GM18907 (cell line): ENCODE data around the gene SLC25A51.

ENCODE experiments used
- ATAC-seq: cut with Tn5 transposase; IDR thresholded peaks from one replicate; pipeline ENCODE4 v1.9.1; 2021; ENCODE audit warnings: mild to moderate bottlenecking, moderate library complexity; ENCODE audit not compliant: unreplicated experiment

The SLC25A51 gene

GRCh38 chr9:37938121-37938891 lies 34.4 kb upstream of the SLC25A51 start:
- ATAC-seq: no peak

GRCh38 chr9:37937366-37937765 lies 33.4 kb upstream of the SLC25A51 start:
- no peak for ATAC-seq

GRCh38 chr9:37936965-37937364 lies 33.0 kb upstream of the SLC25A51 start:
- ATAC-seq: no peak

DNA sequence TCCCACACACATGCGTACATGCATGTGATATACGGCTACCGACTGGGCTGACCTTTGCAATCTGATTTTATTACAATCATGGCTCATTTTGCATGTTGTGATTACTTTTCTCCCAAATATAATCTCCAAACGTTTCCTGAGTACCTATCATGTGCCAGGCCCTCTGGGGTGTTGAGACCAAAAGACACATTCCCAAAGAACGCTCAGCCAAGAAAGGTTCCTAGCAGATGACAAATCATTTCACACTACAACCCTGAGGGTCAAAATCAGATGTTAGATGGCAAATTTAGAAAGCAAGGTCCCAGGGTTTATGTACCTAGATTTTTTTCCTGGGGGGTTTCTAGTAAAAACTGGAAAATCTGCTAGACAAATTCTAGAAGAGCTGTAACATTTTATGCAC lies 32.4 kb upstream of the SLC25A51 start:
- ATAC-seq: no peak

DNA sequence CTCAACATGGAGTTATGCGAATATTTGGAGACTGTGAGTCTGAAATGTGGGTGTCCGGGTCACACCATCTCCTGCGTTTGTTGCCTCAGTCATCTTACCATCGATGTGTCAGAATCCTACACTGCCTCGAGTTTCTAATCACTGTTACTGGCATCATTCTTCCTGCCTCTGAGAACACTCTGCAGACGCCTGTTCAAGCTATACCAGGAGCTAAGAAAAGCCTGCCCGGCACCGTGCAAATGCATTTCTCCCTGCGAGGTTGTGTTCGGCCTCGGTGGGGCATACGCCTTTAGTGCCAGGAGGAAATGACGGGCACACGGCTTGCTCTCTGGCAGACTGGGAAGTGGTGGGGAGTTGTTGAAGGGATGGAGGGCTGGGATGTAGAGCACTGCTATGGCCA lies 31.2 kb upstream of the SLC25A51 start:
- no peak for ATAC-seq

- no peak for ATAC-seq
These were observed 27.7 kb upstream of the SLC25A51 start for GRCh38 chr9:37931592-37931991.

DNA sequence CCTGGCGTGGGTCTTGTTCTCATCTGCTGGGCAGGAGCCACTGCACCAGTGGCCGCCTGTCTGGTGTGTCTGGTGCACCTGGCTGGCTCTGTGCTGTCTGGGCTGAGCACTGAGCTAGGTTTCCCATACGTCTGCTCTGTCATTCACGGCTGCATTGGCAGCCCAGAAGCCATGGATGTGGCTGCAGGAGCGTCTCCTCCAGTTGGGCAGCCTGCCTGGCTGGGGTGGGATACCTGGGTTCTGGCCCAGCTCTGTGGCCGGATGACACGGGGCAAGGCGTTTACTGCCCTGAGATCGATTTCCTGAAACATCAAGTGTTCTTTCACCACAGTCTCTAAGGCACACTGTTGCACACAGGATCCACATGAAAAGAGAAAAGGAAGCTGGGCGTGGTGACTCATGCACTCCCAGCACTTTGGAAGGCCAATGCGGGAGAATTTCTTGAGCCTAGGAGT lies 25.5 kb upstream of the SLC25A51 start:
- ATAC-seq: no peak

- no peak for ATAC-seq
These were observed 24.9 kb upstream of the SLC25A51 start for GRCh38 chr9:37928552-37929430.

DNA sequence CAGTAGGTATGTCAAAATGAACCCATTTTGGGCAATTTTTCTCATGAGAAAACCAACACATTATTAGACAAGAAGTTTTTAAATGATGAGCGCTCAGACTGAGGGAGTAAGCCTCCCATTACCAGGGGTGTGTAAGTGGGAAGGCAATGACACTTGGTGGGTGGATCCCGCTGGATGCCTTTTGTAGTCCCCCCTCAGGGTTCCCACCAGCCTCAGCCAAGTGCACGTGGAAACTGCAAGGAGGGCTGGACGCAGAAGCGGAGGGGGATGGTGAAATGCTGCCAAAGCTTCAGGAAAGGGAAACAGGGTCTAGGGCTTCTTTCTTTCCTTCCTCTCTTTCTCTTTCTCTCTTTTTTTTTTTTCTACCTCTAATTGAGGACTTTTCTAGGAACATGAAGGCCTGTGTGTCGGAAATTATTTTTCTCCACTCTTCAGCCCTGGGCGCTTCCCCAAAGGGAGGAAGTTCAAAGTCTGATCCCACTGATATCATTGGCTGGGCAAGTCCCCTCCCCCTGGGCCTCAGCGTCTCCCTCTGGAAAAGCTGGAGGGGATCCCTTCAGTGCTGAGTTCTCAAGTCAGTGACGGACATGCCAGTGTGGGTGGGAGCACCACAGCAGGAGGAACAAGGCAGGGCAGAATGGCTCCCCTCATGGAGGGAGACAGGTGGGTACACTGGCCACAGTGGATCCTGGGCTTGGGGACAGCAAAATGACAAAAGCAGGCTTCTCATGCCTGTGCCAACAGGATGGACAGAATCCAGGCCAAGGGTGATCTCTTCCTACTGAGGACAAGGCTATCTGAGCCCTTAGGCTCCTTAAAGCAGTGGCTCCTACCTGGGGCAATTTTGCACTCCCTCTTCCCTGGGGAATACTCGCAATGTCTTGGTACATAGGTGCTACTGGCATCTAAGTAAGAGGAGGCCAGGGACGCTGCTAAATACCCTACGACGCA lies 23.9 kb upstream of the SLC25A51 start:
- ATAC-seq: no peak

GRCh38 chr9:37927132-37927531 lies 23.2 kb upstream of the SLC25A51 start:
- ATAC-seq: no peak

DNA sequence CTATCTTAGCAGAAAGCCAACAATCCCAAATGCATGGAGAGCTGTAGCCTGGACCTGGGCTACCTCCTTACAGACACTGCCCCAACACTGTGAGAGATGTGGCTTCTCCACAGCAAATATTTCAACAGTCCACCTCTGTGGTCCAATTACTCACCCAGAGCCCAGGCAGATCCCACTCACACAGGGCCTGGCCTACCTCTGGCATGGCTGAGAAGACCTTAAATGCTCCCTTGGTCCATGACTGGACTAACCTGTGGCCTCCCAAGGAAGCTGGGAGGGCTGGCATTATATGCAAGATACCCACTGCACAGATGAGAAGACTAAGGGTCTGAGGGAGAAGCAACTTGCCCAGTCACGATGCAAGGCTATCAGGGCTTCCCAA lies 22.8 kb upstream of the SLC25A51 start:
- no peak for ATAC-seq

GRCh38 chr9:37925786-37926736 lies 22.1 kb upstream of the SLC25A51 start:
- no peak for ATAC-seq

DNA sequence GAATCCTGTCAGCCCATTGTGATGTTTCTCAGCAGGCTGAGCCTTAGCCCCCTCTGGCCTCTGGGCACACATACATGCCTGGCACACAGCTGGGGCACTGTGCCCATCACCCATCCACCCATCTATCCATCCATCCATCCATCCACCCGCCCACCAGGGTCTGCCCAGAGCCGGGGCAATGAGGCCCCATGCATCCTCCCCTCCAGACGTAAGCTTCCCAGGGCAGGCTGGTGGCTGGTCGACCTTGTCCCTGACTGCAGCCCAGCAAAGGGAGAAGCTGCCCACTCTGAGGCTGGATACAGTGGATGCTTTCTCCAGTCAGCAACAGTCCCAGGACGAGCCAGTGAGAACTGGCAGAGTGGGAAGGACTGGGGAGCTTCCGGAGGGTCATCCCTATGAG lies 21.1 kb upstream of the SLC25A51 start:
- no peak for ATAC-seq

DNA sequence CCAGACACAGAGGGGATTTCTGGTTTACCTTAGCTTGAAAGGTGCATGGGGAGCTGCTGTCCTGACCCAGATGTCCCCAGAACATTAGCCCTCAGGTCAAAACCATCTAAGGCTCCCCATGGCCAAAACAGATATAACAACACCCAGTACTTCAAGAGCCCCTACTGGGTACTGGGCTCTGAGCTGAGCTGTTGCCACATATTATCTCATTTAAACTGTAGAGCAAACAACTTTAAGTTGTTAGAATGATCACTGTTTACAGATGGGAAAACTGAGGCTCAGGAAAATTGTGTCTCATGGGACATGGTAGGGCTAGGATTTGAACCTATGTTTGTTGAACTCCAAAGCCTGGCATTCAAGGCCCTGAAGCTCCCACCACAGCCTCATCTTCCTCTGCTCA lies 20.6 kb upstream of the SLC25A51 start:
- no peak for ATAC-seq

DNA sequence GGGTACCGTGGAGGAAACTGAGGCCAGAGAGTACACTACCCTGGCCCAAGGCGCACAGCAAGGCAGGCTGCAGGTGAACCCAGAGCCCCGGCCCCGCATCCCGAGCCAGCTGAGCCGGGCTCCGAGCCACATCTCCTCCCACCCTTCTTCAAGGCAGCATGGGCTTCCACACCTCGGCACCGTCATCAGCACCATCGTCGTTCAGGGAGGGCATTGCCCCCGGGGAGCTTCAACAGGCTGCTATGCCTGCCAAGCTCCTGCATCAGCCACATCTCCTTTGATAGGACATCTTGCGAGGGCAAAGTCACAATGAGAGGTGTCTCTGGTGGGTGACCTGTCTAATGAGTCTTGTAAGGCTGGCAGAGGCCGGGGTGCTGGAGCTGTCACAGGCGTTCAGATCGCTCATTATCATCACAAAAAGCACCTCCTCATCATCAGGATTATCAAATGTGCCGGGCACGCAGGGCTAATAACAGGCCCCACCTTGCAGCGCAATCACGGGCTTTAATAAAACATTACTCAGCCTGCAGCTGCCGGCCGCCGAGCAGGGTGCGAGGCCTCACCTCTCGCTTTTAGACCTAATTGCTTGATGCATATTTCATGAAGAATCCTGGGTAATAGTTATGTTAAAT lies 20.0 kb upstream of the SLC25A51 start:
- no peak for ATAC-seq

GRCh38 chr9:37923118-37923795 lies 19.3 kb upstream of the SLC25A51 start:
- no peak for ATAC-seq

DNA sequence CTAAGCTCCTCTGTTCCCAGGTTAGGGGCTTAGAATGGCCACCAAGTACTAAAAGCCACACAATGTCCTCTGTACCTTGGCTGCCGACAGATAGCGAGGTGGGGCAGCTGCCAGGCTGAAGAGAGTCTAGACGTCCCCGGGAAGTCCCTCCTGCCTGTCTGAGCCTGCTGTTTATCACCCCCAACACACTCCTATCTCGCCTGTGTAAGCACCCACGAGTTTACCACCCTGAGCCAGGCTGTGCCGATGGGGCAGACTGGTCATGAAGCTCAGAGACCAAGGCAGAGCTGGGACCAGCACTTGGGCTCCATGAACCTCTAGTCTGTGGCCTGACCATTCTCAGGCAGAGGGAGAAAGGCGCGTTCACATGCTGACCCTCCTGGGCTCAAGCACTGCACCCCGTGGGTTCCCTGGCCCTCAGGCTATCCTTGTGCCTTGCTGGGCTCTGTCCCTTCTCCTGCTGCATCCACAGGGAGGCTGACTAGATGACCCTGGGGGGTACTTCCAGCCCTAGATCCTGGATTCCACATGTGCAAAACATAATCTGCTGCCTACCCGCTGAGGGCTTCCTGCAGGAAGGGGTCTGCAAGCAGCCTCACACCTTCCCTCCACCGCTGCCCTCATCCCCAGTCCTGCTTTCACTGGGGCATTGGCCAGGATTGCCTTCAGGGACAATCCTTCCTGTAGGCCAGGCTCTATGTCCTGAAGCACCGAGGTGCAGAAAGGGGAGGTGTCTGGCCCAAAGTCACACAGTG lies 18.6 kb upstream of the SLC25A51 start:
- no peak for ATAC-seq
